ENCODE measurements around the gene EBF3. TPM values are rescaled to one million over a fixed set of nuclear protein-coding genes. Genes with fewer than 3 reads are reported as not detected.

Gene EBF3
- total and polyA plus RNA-seq, 9 of the 15 experiments (the other 6 are each of a cell fraction or from before 2014, with no cell fraction given), result not detected

DNA sequence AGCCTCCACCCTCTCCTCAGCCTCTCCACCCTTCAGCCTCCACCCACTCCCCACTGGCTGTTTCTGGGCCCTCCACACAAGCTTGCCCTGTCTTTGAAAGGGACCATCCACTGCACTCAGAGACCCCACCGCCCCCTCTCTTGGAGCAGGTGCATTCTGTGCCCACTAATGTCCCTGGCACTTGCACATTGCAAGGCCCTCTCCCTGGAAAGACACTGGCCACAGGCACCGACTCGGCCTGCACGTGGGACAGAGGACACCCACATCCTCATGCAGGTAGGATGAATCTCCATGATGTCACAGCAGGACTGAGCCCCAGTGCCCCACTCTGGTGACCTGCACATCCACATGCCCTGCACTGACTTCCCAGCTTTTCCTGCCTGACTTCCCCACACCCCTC is 36.8 kb upstream of the EBF3 start (continued):
- TF ChIP-seq TEAD4 (IDR thresholded peaks at IDR 0.05; ENCODE audit: low read length) (no peak), TEAD4 (CRISPR knock-in tag; IDR thresholded peaks at IDR 0.05; ENCODE audit: borderline replicate concordance) (no peak)

- H3K4me1 ChIP-seq (replicated peaks in 1 of 2; ENCODE audit: control insufficient read depth in 2 of 2, insufficient read depth in 2 of 2, low read length in 2 of 2), result no peaks in the 10 kb centered on the region
- H4K20me1 ChIP-seq (replicated peaks; ENCODE audit: control insufficient read depth, insufficient read depth, low read length), result no peaks in the 10 kb centered on the region
- CTCF ChIA-PET (ENCODE audit: low intra/inter-chr PET ratio), result no interaction called here
- DNase-seq (ENCODE audit: extremely low read depth in 1 of 4, low spot score in 3 of 4) (no peak), ATAC-seq (no peak), FAIRE-seq (no peak)
- intact Hi-C loops (cut with micrococcal nuclease) (no loop called here), in situ Hi-C loops (cut with MboI) (no loop called here)
- H3K9me1 ChIP-seq (ENCODE audit: control insufficient read depth, insufficient read depth, low read length), result no peaks in the 10 kb centered on the region
- H3K36me3 ChIP-seq (ENCODE audit: control insufficient read depth, insufficient read depth, low read length), result no peaks in the 10 kb centered on the region
- no peak overlapping the region for H3K27ac ChIP-seq (ENCODE audit: extremely low read depth, low read depth, low read length)
- no peak overlapping the region for H3K9ac ChIP-seq (ENCODE audit: insufficient read depth in 1 of 2, low read depth in 2 of 2, low read length in 2 of 2)
- H3K27me3 ChIP-seq (ENCODE audit: control insufficient read depth in 2 of 2, insufficient read depth in 2 of 2, low read length in 2 of 2), result no peaks in the 10 kb centered on the region
- 0% methylated on average over 4 of the region's 4 CpGs for WGBS (ENCODE audit: insufficient coverage, low coverage, missing lambda C conversion rate)
- H2AFZ ChIP-seq (ENCODE audit: low read depth, low read length), result no peak overlapping the region
- H3K79me2 ChIP-seq (ENCODE audit: control insufficient read depth, insufficient read depth, low read length), result no peaks in the 10 kb centered on the region
- BruUV-seq (replicated peaks), result no TSS peak
- no peaks in the 10 kb centered on the region for H3K9me3 ChIP-seq (replicated peaks; ENCODE audit: control insufficient read depth, insufficient read depth, low read depth, low read length)
- POLR2A ChIA-PET, result no interaction called here
- H3K4me3 ChIP-seq, result no peak overlapping the region
- no peak overlapping the region for H3K4me2 ChIP-seq (ENCODE audit: insufficient read depth, low read length)
- TF ChIP-seq ZNF551 (CRISPR knock-in tag; IDR thresholded peaks at IDR 0.05) (no peak), ARHGAP35 (IDR thresholded peaks at IDR 0.05; ENCODE audit: partially characterized antibody) (no peak), ARID2 (IDR thresholded peaks at IDR 0.05) (no peak), KLF1 (tag; IDR thresholded peaks at IDR 0.05) (no peak), ZBTB43 (CRISPR knock-in tag; IDR thresholded peaks at IDR 0.05) (no peak), ZFPM2 (CRISPR knock-in tag; IDR thresholded peaks at IDR 0.05) (no peak), RFX1 (IDR thresholded peaks at IDR 0.05) (no peak), MAZ (CRISPR knock-in tag; conservative IDR thresholded peaks at IDR 0.05 in 1 of 2, IDR thresholded peaks at IDR 0.05 in 1 of 2) (no peak), CEBPB (tag; IDR thresholded peaks at IDR 0.05) (no peak)
- TF ChIP-seq, protein P1, sequence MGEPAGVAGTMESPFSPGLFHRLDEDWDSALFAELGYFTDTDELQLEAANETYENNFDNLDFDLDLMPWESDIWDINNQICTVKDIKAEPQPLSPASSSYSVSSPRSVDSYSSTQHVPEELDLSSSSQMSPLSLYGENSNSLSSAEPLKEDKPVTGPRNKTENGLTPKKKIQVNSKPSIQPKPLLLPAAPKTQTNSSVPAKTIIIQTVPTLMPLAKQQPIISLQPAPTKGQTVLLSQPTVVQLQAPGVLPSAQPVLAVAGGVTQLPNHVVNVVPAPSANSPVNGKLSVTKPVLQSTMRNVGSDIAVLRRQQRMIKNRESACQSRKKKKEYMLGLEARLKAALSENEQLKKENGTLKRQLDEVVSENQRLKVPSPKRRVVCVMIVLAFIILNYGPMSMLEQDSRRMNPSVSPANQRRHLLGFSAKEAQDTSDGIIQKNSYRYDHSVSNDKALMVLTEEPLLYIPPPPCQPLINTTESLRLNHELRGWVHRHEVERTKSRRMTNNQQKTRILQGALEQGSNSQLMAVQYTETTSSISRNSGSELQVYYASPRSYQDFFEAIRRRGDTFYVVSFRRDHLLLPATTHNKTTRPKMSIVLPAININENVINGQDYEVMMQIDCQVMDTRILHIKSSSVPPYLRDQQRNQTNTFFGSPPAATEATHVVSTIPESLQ (CRISPR knock-in tag; IDR thresholded peaks at IDR 0.05), result no peak
- TF ChIP-seq, protein P2, sequence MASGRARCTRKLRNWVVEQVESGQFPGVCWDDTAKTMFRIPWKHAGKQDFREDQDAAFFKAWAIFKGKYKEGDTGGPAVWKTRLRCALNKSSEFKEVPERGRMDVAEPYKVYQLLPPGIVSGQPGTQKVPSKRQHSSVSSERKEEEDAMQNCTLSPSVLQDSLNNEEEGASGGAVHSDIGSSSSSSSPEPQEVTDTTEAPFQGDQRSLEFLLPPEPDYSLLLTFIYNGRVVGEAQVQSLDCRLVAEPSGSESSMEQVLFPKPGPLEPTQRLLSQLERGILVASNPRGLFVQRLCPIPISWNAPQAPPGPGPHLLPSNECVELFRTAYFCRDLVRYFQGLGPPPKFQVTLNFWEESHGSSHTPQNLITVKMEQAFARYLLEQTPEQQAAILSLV (tag; IDR thresholded peaks at IDR 0.05), result no peak
- TF ChIP-seq, protein P3, sequence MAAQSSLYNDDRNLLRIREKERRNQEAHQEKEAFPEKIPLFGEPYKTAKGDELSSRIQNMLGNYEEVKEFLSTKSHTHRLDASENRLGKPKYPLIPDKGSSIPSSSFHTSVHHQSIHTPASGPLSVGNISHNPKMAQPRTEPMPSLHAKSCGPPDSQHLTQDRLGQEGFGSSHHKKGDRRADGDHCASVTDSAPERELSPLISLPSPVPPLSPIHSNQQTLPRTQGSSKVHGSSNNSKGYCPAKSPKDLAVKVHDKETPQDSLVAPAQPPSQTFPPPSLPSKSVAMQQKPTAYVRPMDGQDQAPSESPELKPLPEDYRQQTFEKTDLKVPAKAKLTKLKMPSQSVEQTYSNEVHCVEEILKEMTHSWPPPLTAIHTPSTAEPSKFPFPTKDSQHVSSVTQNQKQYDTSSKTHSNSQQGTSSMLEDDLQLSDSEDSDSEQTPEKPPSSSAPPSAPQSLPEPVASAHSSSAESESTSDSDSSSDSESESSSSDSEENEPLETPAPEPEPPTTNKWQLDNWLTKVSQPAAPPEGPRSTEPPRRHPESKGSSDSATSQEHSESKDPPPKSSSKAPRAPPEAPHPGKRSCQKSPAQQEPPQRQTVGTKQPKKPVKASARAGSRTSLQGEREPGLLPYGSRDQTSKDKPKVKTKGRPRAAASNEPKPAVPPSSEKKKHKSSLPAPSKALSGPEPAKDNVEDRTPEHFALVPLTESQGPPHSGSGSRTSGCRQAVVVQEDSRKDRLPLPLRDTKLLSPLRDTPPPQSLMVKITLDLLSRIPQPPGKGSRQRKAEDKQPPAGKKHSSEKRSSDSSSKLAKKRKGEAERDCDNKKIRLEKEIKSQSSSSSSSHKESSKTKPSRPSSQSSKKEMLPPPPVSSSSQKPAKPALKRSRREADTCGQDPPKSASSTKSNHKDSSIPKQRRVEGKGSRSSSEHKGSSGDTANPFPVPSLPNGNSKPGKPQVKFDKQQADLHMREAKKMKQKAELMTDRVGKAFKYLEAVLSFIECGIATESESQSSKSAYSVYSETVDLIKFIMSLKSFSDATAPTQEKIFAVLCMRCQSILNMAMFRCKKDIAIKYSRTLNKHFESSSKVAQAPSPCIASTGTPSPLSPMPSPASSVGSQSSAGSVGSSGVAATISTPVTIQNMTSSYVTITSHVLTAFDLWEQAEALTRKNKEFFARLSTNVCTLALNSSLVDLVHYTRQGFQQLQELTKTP (IDR thresholded peaks at IDR 0.05; ENCODE audit: low read depth in 1 of 2, partially characterized antibody in 2 of 2), result no peak
Measured at GRCh38 chr10:129999140-129999539, 35.1 kb upstream of the EBF3 start.
